SU-DHL-6 (cell line): ENCODE measurements around the gene PRSS57.

ENCODE experiments used
- H2AFZ ChIP-seq: fragments of 200-600 bp; sonication (generic); 2 replicates; pipeline ENCODE4 v1.6.1; 2014; ENCODE audit warnings: low read depth, mild to moderate bottlenecking, moderate library complexity, mixed read lengths, antibody characterized with exemption, low read length; ENCODE audit not compliant: severe bottlenecking
- H3F3A ChIP-seq: fragments of 200-600 bp; shearing (Covaris generic); 2 replicates; pipeline ENCODE4 v1.6.0; 2016; ENCODE audit warnings: antibody characterized with exemption, mild to moderate bottlenecking; ENCODE audit not compliant: insufficient read depth
- H3K27ac ChIP-seq: fragments of 200-600 bp; sonication (generic); 2 replicates; pipeline ENCODE4 v1.5.1; 2016; ENCODE audit warnings: low read depth, mild to moderate bottlenecking, low read length, moderate library complexity, mixed read lengths
- H3K27me3 ChIP-seq: fragments of 200-600 bp; sonication (generic), shearing (Covaris generic); 2 replicates; pipeline ENCODE4 v1.6.0; 2014; ENCODE audit warnings: mild to moderate bottlenecking, low read length
- H3K36me3 ChIP-seq: fragments of 200-600 bp; sonication (generic); 2 replicates; pipeline ENCODE4 v1.6.1; 2014; ENCODE audit warnings: mild to moderate bottlenecking, low read length, mixed read lengths
- H3K4me2 ChIP-seq: fragments of 300-600, 200-600 bp; shearing (Covaris generic), sonication (generic); 2 replicates; pipeline ENCODE4 v1.6.0; 2014; ENCODE audit warnings: low read length, low read depth, mild to moderate bottlenecking; ENCODE audit not compliant: poor library complexity, severe bottlenecking
- H3K4me3 ChIP-seq: fragments of 200-600 bp; sonication (generic); 2 replicates; pipeline ENCODE4 v1.5.1; 2014; ENCODE audit warnings: antibody characterized with exemption, low read length, mild to moderate bottlenecking, mixed read lengths; ENCODE audit not compliant: insufficient read depth, poor library complexity, severe bottlenecking
- H3K79me2 ChIP-seq: fragments of 200-600 bp; sonication (generic); 2 replicates; pipeline ENCODE4 v1.6.1; 2014; ENCODE audit warnings: mild to moderate bottlenecking, low read length, moderate library complexity; ENCODE audit not compliant: insufficient read depth
- H3K9ac ChIP-seq: fragments of 200-600 bp; sonication (generic); 2 replicates; pipeline ENCODE4 v1.7.0; 2014; ENCODE audit warnings: mild to moderate bottlenecking, low read length
- H3K9me2 ChIP-seq: fragments of 200-600 bp; sonication (generic); replicated peaks from 2 replicates; pipeline ENCODE4 v1.6.1; 2014; ENCODE audit warnings: low read length; ENCODE audit not compliant: insufficient read depth
- H3K9me3 ChIP-seq: fragments of 200-600 bp; sonication (generic); 2 replicates; pipeline ENCODE4 v1.6.1; 2014; ENCODE audit warnings: low read length, mixed read lengths; ENCODE audit not compliant: insufficient read depth
- H4K20me1 ChIP-seq: fragments of 200-600 bp; sonication (generic); 2 replicates; pipeline ENCODE4 v1.6.1; 2014; ENCODE audit warnings: low read depth, mild to moderate bottlenecking, antibody characterized with exemption, low read length, moderate library complexity, mixed read lengths
- CTCF ChIP-seq: fragments of 200-600 bp; sonication (generic); IDR thresholded peaks from one replicate; pipeline ENCODE4 v1.5.1; 2017; ENCODE audit warnings: antibody characterized with exemption, mild to moderate bottlenecking, low read length, moderate library complexity; ENCODE audit not compliant: insufficient read depth, poor library complexity, severe bottlenecking
- EZH2phosphoT487 ChIP-seq: fragments of 200-600 bp; sonication (generic), shearing (Covaris generic); conservative IDR thresholded peaks from 2 replicates; pipeline ENCODE4 v1.6.1; 2018; ENCODE audit warnings: mild to moderate bottlenecking, antibody characterized with exemption, low read length, moderate library complexity, mixed read lengths

Gene PRSS57

GRCh38 chr19:650121-650520 lies 45.1 kb downstream of the PRSS57 start:
- peaks cover 29% of the 10 kb centered on the region for H3K79me2 ChIP-seq
- TF ChIP-seq EZH2phosphoT487 (no peak), CTCF (no peak)
- H3K27me3 ChIP-seq = no peaks in the 10 kb centered on the region
- H2AFZ ChIP-seq = no peak overlapping the region
- no peaks in the 10 kb centered on the region for H3K9me3 ChIP-seq
- no peak overlapping the region for H3K9ac ChIP-seq
- H3F3A ChIP-seq = no peaks in the 10 kb centered on the region
- H3K9me2 ChIP-seq = no peaks in the 10 kb centered on the region
- no peak overlapping the region for H3K4me3 ChIP-seq
- no peaks in the 10 kb centered on the region for H3K36me3 ChIP-seq
- peaks cover 10% of the 10 kb centered on the region; the same call in 1 of the 2 replicates for H4K20me1 ChIP-seq
- no peak overlapping the region for H3K27ac ChIP-seq
- H3K4me2 ChIP-seq = no peak overlapping the region

DNA sequence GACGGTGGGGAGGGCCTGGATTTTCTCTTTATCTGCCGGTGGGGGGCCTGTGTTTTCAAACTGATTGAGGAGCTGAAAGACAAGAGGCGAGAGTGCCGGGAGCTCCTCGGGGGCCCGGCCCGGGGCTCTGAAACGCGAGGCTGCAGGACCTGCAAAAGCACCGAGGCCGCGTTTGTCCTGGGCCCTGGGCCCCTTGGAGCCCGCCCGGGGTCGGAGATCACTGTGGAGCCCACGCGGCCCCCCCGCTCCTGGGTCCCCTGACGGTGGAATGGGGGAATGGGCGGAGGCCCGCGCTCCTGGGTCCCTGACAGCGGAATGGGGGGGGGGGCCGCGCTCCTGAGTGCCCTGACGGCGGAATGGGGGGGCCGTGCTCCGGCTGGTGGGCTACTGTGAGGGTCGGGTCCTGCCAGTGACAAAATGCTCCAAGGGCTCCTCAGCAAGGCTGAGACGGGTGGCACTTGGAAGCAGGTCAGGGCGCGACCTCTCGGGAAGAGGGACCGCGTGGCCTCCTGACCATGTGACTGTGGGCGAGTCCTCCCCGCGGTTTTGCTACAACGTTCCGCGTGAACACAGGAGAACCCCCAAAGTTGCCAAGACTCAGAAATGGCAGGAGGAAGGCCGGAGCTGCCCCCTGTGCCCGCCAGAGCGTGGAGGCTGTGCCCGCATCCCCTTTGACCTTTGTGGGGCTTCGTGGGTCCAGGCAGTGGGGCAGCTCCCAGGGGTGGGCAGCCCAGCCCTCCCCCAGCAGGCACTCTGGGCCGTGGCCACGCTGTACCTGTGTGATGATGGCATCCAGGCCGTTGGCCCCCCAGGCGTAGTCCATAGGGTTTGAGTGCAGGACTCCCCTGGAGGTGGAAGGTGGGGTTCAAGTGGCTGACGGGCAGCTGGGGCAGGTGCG lies 46.1 kb downstream of the PRSS57 start:
- Histone ChIP-seq H3K79me2 (peaks cover 21% of the 10 kb centered on the region), H3K4me3 (no peak overlapping the region), H3K9me2 (no peaks in the 10 kb centered on the region), H3K27ac (no peak overlapping the region), H4K20me1 (0 out of 2 replicates have a peak, but pooled peaks cover 7% of the 10 kb centered on the region), H3K27me3 (no peaks in the 10 kb centered on the region), H3F3A (no peaks in the 10 kb centered on the region), H3K4me2 (no peak overlapping the region), H3K36me3 (no peaks in the 10 kb centered on the region), H3K9ac (no peak overlapping the region), H3K9me3 (no peaks in the 10 kb centered on the region), H2AFZ (no peak overlapping the region)
- no peak for TF ChIP-seq EZH2phosphoT487

GRCh38 chr19:648305-648704 lies 46.9 kb downstream of the PRSS57 start:
- no peaks in the 10 kb centered on the region for H3K36me3 ChIP-seq

More at GRCh38 chr19:648305-648704, 46.9 kb downstream of the PRSS57 start:
- TF ChIP-seq EZH2phosphoT487 (no peak), CTCF (no peak)
- H3K9me2 ChIP-seq = no peaks in the 10 kb centered on the region
- no peaks in the 10 kb centered on the region for H3K27me3 ChIP-seq
- H2AFZ ChIP-seq = no peak overlapping the region
- no peak overlapping the region for H3K4me2 ChIP-seq
- H3K4me3 ChIP-seq = no peak overlapping the region
- no peaks in the 10 kb centered on the region for H3F3A ChIP-seq
- no peak overlapping the region for H3K9ac ChIP-seq
- no peak overlapping the region for H3K27ac ChIP-seq
- H3K9me3 ChIP-seq = no peaks in the 10 kb centered on the region
- peaks cover 13% of the 10 kb centered on the region for H3K79me2 ChIP-seq
- 0 out of 2 replicates have a peak, but pooled peaks cover 3% of the 10 kb centered on the region for H4K20me1 ChIP-seq
